Fibroblast of villous mesenchyme (primary cell): ENCODE data around the gene USP10. TPM values are rescaled to one million over a fixed set of nuclear protein-coding genes. Genes with fewer than 3 reads are reported as not detected.

Experiments used
- DNase-seq: peaks from one replicate; pipeline ENCODE4 v3.0.0-alpha.2; 2010; ENCODE audit warnings: low read depth
- H3K4me3 ChIP-seq: 2 replicates; pipeline ENCODE4 v1.5.1; 2011; ENCODE audit warnings: low read depth, mild to moderate bottlenecking, low read length
- total RNA-seq: library from RNA; depleted of rRNA; stranded (reverse); fragments of >200 nt; gene quantifications from 2 replicates; pipeline ENCODE4 v1.2.3, GENCODE V29; 2012
- TF ChIP-seq, protein P1 (sequence below): IDR thresholded peaks from 2 replicates; pipeline ENCODE4 v1.5.1; 2012; ENCODE audit warnings: low read depth, mild to moderate bottlenecking, low read length; ENCODE audit not compliant: insufficient read depth

The USP10 gene
- total RNA-seq, 1 donor, result 65.2 TPM

- DNase-seq, result no peak
- TF ChIP-seq, protein P1, sequence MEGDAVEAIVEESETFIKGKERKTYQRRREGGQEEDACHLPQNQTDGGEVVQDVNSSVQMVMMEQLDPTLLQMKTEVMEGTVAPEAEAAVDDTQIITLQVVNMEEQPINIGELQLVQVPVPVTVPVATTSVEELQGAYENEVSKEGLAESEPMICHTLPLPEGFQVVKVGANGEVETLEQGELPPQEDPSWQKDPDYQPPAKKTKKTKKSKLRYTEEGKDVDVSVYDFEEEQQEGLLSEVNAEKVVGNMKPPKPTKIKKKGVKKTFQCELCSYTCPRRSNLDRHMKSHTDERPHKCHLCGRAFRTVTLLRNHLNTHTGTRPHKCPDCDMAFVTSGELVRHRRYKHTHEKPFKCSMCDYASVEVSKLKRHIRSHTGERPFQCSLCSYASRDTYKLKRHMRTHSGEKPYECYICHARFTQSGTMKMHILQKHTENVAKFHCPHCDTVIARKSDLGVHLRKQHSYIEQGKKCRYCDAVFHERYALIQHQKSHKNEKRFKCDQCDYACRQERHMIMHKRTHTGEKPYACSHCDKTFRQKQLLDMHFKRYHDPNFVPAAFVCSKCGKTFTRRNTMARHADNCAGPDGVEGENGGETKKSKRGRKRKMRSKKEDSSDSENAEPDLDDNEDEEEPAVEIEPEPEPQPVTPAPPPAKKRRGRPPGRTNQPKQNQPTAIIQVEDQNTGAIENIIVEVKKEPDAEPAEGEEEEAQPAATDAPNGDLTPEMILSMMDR, result no peak
- H3K4me3 ChIP-seq, result no peak overlapping the region
Measured at GRCh38 chr16:84749815-84750214, 50.0 kb downstream of the USP10 start.

GRCh38 chr16:84750575-84750974, 50.8 kb downstream of the USP10 start:
- no peak for DNase-seq
- no peak overlapping the region for H3K4me3 ChIP-seq
- TF ChIP-seq, protein P1, result no peak

- H3K4me3 ChIP-seq, result no peak overlapping the region
- TF ChIP-seq, protein P1, result no peak
- DNase-seq, result no peak
Measured at GRCh38 chr16:84751241-84751640, 51.4 kb downstream of the USP10 start.

DNA sequence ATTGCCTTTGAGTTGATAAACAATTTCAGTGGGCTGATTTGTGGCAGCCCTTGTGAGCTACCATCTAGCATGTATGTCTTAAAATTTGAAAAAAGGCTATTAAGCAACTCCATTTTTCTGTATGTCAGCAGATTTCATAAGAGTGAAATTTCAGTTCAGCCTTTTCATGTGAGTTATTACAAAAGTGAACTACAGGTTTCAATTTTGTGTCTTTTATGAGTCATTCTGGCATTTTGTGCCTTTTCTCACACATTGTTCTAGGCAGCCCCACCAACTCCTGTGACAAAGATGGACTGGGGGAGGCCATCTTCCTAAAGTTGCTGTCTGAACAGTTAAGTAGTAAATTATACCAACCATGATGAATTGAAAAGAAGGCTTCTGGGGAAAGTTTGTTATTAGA, 52.1 kb downstream of the USP10 start:
- TF ChIP-seq, protein P1, result no peak
- no peak overlapping the region for H3K4me3 ChIP-seq
- peak; percentile 69 for DNase-seq

GRCh38 chr16:84752600-84752999, 52.8 kb downstream of the USP10 start:
- H3K4me3 ChIP-seq, result no peak overlapping the region
- no peak for DNase-seq

GRCh38 chr16:84753412-84754326, 53.9 kb downstream of the USP10 start:
- no peak overlapping the region for H3K4me3 ChIP-seq
- TF ChIP-seq, protein P1, result no peak
- DNase-seq, result no peak

More at GRCh38 chr16:84752600-84752999, 52.8 kb downstream of the USP10 start:
- TF ChIP-seq, protein P1, result no peak
